GM13977 (cell line): ENCODE results near the gene PGS1.

Experiments used
- DNase-seq: peaks from one replicate; pipeline ENCODE4 v3.0.0; 2012; ENCODE audit warnings: low spot score
- in situ Hi-C: fragments of 300-500 bp; cut with MboI; formaldehyde crosslinking; loops from one replicate; pipeline ENCODE4 v1.12.0; 2022; ENCODE audit warnings: low sequenced_read_pairs, low pct_unique_long_range_greater_than_20kb, mixed read lengths, inconsistent platforms; ENCODE audit not compliant: unreplicated experiment
- TF ChIP-seq, protein P1 (sequence below): IDR thresholded peaks from 2 replicates; pipeline ENCODE4 v1.5.1; 2012; ENCODE audit warnings: mild to moderate bottlenecking, control low read depth; ENCODE audit not compliant: insufficient read depth; ENCODE audit errors: extremely low read depth, missing control alignments

Gene PGS1

DNA sequence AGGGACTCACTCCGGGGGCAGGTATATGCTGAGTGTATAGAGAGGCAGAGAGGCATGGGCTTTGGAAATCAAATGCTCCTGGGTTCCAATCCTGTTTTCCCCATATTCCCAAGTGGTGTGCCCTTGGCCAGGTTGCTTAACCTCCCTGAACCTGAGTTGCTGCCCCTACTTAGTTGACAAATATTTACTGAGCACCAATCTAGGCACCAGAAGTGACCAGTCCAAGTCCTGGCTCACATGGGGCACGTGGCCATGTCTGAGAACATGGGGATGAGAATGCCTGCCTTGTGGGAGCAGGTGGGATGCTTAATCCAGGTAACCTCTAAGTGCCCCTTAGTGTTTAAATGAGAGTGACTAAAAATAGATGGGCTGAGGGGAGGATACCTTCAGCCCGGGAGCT lies 22.7 kb upstream of the PGS1 start:
- DNase-seq: no peak
- in situ Hi-C loops: no loop called here
- TF ChIP-seq, protein P1, sequence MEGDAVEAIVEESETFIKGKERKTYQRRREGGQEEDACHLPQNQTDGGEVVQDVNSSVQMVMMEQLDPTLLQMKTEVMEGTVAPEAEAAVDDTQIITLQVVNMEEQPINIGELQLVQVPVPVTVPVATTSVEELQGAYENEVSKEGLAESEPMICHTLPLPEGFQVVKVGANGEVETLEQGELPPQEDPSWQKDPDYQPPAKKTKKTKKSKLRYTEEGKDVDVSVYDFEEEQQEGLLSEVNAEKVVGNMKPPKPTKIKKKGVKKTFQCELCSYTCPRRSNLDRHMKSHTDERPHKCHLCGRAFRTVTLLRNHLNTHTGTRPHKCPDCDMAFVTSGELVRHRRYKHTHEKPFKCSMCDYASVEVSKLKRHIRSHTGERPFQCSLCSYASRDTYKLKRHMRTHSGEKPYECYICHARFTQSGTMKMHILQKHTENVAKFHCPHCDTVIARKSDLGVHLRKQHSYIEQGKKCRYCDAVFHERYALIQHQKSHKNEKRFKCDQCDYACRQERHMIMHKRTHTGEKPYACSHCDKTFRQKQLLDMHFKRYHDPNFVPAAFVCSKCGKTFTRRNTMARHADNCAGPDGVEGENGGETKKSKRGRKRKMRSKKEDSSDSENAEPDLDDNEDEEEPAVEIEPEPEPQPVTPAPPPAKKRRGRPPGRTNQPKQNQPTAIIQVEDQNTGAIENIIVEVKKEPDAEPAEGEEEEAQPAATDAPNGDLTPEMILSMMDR: no peak

DNA sequence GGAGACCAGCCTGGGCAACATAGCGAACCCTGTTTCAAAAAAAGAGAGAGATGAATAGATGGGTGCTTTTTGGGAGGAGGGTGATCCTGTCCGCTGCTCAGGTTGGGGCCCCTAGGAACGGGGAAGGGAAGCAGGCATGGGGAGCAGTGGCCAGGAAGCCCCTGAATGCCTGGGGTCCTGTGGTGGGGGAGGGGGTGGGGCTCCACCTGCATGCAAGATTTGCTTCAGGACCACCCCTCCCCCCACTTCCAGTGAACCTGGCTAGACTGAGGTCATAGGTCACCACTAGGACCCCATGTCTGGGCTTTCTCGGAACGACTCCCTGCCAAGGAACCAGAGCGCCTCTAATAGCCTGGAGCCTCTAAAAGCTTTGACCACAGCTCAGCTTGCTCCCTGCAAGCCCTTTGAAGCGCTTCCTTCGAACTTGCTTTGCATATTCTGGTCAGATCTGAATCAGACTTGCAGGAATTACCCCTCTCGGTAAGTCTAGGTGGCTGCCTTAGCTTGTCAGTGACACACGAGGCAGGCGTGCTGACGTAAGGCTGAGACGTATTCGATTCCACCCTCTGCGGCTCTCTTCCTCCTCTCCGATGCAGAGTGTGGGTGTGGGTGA lies 22.2 kb upstream of the PGS1 start:
- TF ChIP-seq, protein P1: peak; percentile 19
- DNase-seq: peak; percentile 96
- in situ Hi-C loops: no loop called here

DNA sequence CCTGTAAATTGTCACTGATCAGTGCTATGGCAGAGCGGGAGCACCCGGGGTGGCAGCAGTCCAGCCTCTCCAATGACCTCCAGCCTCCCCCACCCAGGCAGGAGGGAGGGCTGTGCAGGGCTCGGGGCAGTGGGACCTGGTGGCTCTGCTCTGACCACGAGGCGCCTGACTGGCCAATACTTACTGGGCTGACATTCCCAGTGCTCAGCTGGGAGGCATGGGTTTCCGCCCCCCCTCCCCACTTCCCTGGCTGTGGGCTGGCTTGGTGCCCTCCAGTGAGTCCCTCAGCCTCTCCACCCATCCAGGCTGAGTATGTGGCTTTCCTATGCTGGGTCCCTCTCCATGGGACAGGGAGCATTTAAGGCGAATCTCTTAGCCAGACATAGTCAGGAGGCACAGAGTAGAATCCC lies 21.3 kb upstream of the PGS1 start:
- DNase-seq: no peak
- in situ Hi-C loops: no loop called here
- TF ChIP-seq, protein P1: no peak

DNA sequence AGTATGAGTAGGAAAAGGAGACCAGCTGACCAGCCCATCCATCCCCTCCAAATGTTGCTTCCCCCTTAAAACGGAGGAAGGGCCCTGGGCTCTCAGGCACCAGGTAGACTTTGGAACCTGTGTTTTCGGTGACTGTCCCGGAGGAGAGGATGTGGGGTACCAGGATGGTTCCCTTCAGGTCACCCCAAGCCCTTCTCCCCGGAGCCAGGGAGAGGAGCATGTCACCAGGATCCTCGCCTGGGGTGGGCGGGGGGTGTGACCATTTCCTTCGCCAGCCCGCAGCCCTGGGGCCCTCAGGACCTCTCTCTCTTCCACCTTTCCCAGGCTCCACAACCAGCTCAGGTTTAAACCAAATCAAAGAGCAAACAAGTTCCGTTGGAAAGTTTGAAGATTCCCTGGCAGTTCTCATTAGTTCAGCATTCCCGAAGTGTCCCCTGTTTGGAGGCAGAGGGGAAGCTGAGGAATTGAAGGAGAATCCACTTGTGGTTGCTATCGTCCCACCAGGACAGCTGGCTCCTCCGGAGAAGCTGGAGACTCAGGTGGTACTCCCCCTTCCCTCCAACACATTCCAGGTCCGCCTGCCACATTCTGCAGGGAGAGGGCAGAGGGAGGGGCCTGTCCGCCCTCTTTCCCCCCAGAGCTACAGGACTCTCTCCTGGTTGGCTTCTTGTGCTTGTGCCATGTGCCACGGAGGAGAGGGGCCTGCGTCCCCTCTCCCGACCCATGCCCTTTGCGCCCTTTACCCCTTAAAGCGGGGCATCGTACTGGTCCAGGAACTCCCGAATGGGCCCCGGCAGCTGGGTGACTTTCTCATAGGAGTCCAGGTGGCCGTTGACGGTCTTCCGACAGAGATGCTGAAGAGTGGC lies 20.5 kb upstream of the PGS1 start:
- TF ChIP-seq, protein P1: no peak
- in situ Hi-C loops: no loop called here
- no peak for DNase-seq

DNA sequence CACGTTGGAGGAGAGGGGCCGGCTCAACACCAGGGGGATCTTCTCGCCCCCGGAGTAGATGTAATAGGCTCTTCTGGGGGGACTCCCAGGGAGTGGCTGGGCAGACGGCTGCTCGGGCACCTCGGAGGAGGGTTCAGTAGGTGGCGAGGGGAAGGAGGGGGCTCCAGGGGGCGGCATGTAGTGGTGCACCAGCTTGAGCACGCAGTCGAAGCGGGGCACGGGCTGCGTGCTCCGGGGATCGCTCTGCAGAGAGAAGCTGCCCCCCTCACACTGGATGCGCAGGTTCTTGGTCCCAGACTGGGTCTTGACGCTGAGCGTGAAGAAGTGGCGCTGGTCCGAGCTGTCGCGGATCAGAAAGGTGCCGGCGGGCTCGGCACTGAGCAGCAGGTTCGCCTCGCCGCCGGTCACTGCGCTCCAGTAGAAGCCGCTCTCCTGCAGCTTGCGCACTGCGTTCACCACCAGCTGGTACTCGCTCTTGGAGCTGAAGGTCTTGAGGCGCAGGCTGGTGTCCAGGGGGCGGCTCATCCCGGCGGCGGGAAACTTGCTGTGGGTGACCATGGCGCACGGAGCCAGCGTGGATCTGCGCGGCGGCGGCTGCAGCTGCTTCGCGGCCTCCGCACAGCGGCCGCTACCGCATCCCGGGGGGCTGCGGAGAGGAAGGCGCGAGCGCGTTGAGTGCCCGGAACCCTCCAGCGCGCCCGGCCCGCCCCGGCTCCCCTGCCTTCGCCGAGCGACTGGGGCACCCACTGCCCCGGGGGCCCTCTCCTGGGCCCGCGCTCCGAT lies 19.7 kb upstream of the PGS1 start:
- TF ChIP-seq, protein P1: no peak
- peak; percentile 65 for DNase-seq
- in situ Hi-C loops: no loop called here

DNA sequence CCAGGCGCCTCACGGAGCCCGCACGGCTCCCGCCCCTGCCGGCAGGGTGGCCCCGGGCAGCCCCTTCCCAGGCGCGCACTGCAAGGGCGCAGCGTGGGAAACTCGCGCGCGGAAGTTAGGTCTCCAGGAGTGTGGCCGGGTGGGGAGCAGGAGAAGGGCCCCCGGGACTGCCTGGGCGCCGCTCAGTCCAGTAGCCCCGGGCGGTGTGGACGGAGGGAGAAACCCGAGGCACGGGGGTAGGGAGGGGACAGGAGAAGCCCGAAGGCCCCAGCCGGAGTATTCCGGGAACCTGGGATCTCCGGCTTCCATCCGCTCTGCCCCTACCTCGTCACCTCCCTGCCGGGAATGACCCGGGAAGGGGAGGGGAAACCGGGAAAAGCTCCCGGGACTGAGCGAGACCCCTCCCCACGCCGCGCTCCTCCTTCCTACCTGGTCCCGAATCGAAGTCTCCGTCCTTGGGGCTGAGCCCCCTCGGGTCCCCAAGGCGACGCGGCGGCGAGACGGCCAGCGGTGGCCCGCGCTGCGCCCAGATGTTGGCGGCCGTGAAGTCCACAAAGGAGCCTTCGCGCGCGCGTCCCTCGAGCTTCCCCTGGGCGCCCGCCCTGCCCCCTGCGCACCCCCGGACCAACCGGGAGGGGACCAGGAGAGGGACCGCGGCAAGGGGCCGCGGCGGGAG lies 19.0 kb upstream of the PGS1 start:
- in situ Hi-C loops: no loop called here
- DNase-seq: no peak
- TF ChIP-seq, protein P1: no peak
